Measurements from ENCODE around the gene ERP27. TPM values are rescaled to one million over a fixed set of nuclear protein-coding genes. Genes with fewer than 3 reads are reported as not detected.

ERP27 gene
- total RNA-seq, 1 experiment from 2014 or later, result not detected

DNA sequence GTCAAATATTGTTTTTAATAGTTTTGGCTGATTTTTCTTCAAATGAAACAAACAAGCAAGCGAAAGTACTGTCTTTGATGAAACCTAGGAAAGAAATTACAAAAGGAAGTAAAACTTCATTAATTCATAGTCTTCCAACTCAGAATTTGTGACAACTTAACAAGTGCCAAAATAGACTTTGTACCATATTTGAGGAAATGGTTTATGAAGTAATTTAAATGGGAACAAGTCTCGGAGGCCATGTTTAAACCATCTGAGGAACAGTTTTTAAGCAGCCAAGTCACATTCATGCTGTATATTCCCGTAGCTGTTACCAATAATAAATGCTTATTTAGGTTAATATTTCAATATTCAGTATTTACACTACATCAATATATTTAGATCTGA is 23.8 kb upstream of the ERP27 start:
- Mint-ChIP-seq H3K4me1 (ENCODE audit: insufficient read depth, unreplicated experiment) (peaks cover 17% of the 10 kb centered on the region), H3K27me3 (ENCODE audit: insufficient read depth, unreplicated experiment) (no peaks in the 10 kb centered on the region), H3K27ac (ENCODE audit: low read depth, unreplicated experiment) (no peak overlapping the region)

DNA sequence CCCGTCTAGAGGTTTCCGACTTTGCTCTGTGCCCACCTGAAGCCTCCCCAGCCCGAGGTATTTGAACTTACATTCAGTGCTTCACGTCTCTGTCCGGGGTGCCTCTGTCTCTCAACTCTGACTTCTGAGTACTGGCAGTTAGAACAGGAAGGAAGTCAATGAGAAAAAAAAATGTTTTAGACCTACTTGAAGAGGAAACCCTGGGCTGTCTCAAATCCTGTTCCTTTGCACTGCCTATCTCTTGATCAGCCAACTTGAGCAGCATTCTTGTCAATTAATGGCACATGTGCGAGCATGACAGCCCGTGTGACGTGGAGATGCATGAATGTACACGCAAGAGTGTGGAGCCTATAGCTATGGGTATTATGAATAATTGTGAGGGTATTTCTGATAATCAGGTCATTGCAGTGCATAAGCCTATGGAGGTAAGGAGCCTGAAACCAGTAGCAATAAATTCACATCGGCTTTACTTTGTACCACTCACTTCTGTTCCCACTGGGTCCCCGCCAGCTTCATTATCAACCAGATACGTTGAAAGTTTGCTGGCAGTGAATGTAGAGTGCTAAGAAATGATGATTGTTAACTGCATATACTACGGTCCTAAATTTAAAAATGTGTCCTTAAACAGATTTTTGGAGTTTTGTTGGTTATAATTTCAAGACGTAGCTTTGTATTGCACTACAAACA is 23.3 kb upstream of the ERP27 start, which contains the start of gene ARHGDIB:
TSS of gene ARHGDIB (minus strand) at position 136 of the 687 bp plus-strand sequence. CDS start 10,889 bp downstream, outside the sequence.
- ChIA-PET POLR2A (interaction anchor here (0.8 to 1.0 kb wide), 3 partner anchors 13 to 158 kb away, joined by 3 read pairs; partner anchors contain the start of gene C12orf60), CTCF (interaction anchor here (0.5 kb wide), 1 partner anchor 13 kb away, joined by 4 read pairs; no protein-coding TSS in a partner anchor)
- peak; percentile 38 for DNase-seq (ENCODE audit: unreplicated experiment)
- no TSS peak for BruUV-seq (replicated peaks)
- Mint-ChIP-seq H3K9me3 (ENCODE audit: unreplicated experiment) (no peaks in the 10 kb centered on the region), H3K4me3 (ENCODE audit: unreplicated experiment) (peak within 1 kb of the TSS; percentile 77), H3K36me3 (ENCODE audit: insufficient read depth, unreplicated experiment) (no peaks in the 10 kb centered on the region), H3K4me1 (ENCODE audit: insufficient read depth, unreplicated experiment) (peaks cover 17% of the 10 kb centered on the region), H3K27me3 (ENCODE audit: insufficient read depth, unreplicated experiment) (no peaks in the 10 kb centered on the region), H3K27ac (ENCODE audit: low read depth, unreplicated experiment) (peak within 1 kb of the TSS; percentile 88)
- TF ChIP-seq CTCF (IDR thresholded peaks at IDR 0.05; ENCODE audit: unreplicated experiment), result no peak
- intact Hi-C loops (cut with micrococcal nuclease), result no loop called here

More for the DNA sequence above, 23.8 kb upstream of the ERP27 start:
- ChIA-PET POLR2A (interaction anchor here (0.8 to 1.0 kb wide), 3 partner anchors 12 to 158 kb away, joined by 3 read pairs; partner anchors contain the start of gene C12orf60), CTCF (interaction anchor here (0.5 kb wide), 1 partner anchor 14 kb away, joined by 4 read pairs; no protein-coding TSS in a partner anchor)
- BruUV-seq (replicated peaks), result no TSS peak
- no peak for DNase-seq (ENCODE audit: unreplicated experiment)
- H3K4me3 Mint-ChIP-seq (ENCODE audit: unreplicated experiment), result no peak overlapping the region
- TF ChIP-seq CTCF (IDR thresholded peaks at IDR 0.05; ENCODE audit: unreplicated experiment), result no peak
- intact Hi-C loops (cut with micrococcal nuclease), result no loop called here
- H3K9me3 Mint-ChIP-seq (ENCODE audit: unreplicated experiment), result no peaks in the 10 kb centered on the region
- no peaks in the 10 kb centered on the region for H3K36me3 Mint-ChIP-seq (ENCODE audit: insufficient read depth, unreplicated experiment)

GRCh38 chr12:14960548-14961465 is 22.5 kb upstream of the ERP27 start:
- Mint-ChIP-seq H3K9me3 (ENCODE audit: unreplicated experiment) (no peaks in the 10 kb centered on the region), H3K4me3 (ENCODE audit: unreplicated experiment) (peak overlapping the region; percentile 77), H3K27ac (ENCODE audit: low read depth, unreplicated experiment) (peak overlapping the region; percentile 88), H3K36me3 (ENCODE audit: insufficient read depth, unreplicated experiment) (no peaks in the 10 kb centered on the region), H3K27me3 (ENCODE audit: insufficient read depth, unreplicated experiment) (no peaks in the 10 kb centered on the region), H3K4me1 (ENCODE audit: insufficient read depth, unreplicated experiment) (peaks cover 17% of the 10 kb centered on the region)
- CTCF ChIA-PET, result interaction anchor here (0.7 kb wide), 1 partner anchor 110 kb away, joined by 4 read pairs; no protein-coding TSS in a partner anchor
- no TSS peak for BruUV-seq (replicated peaks)
- no peak for TF ChIP-seq CTCF (IDR thresholded peaks at IDR 0.05; ENCODE audit: unreplicated experiment)
- peak; percentile 76 for DNase-seq (ENCODE audit: unreplicated experiment)
- POLR2A ChIA-PET, result interaction anchor here (0.8 kb wide), 1 partner anchor 58 kb away, joined by 4 read pairs; no protein-coding TSS in a partner anchor
- intact Hi-C loops (cut with micrococcal nuclease), result no loop called here
